ENCODE data around the gene SHROOM3.

SHROOM3 gene

GRCh38 chr4:76666944-76667532 lies 232.0 kb downstream of the SHROOM3 start:
- DNase-seq, result no peak

GRCh38 chr4:76670631-76671030 lies 235.6 kb downstream of the SHROOM3 start:
- no peak for DNase-seq

- no peak for DNase-seq
Observed at GRCh38 chr4:76673362-76673761, 238.3 kb downstream of the SHROOM3 start.

- DNase-seq, result no peak
Observed at GRCh38 chr4:76674983-76675382, 240.0 kb downstream of the SHROOM3 start.

GRCh38 chr4:76677571-76678326 lies 242.7 kb downstream of the SHROOM3 start:
- DNase-seq, result no peak

- no peak for DNase-seq
Observed at GRCh38 chr4:76679691-76680090, 244.7 kb downstream of the SHROOM3 start.

GRCh38 chr4:76680952-76681351 lies 245.9 kb downstream of the SHROOM3 start:
- DNase-seq, result no peak

- DNase-seq, result no peak
Observed at GRCh38 chr4:76681996-76682395, 247.0 kb downstream of the SHROOM3 start.

GRCh38 chr4:76683144-76683543 lies 248.1 kb downstream of the SHROOM3 start:
- no peak for DNase-seq

- DNase-seq, result no peak
Observed at GRCh38 chr4:76687746-76688448, 252.9 kb downstream of the SHROOM3 start.

GRCh38 chr4:76688619-76689144 lies 253.7 kb downstream of the SHROOM3 start:
- DNase-seq, result no peak

- no peak for DNase-seq
Observed at GRCh38 chr4:76689145-76689817, 254.3 kb downstream of the SHROOM3 start.

- no peak for DNase-seq
Observed at GRCh38 chr4:76690011-76690905, 255.2 kb downstream of the SHROOM3 start.

- DNase-seq, result no peak
Observed at GRCh38 chr4:76690906-76691275, 255.9 kb downstream of the SHROOM3 start.

GRCh38 chr4:76691807-76692582 lies 257.0 kb downstream of the SHROOM3 start:
- DNase-seq, result no peak

- DNase-seq, result no peak
Observed at GRCh38 chr4:76692761-76693160, 257.7 kb downstream of the SHROOM3 start.

GRCh38 chr4:76694056-76694455 lies 259.0 kb downstream of the SHROOM3 start:
- no peak for DNase-seq

GRCh38 chr4:76696109-76696508 lies 261.1 kb downstream of the SHROOM3 start:
- no peak for DNase-seq

- DNase-seq, result no peak
Observed at GRCh38 chr4:76697129-76697803, 262.2 kb downstream of the SHROOM3 start.

- no peak for DNase-seq
Observed at GRCh38 chr4:76698141-76698540, 263.1 kb downstream of the SHROOM3 start.

All from AML-193 (cell line).